ENCODE data around the gene FOXA3. TPM values are rescaled to one million over a fixed set of nuclear protein-coding genes. Genes with fewer than 3 reads are reported as not detected.

The FOXA3 gene
- total and polyA plus RNA-seq, 3 donors from 2014 or later = 1.5 to 1.7 (median 1.7) TPM

- peak overlapping the region; percentile 67 to 82 for H3K4me3 ChIP-seq
- no peaks in the 10 kb centered on the region for H3K9me3 ChIP-seq
- peaks cover 14% of the 10 kb centered on the region for H3K4me1 ChIP-seq
- 38 to 55% methylated on average over 14 to 18 of the region's 22 CpGs for WGBS, 2 donors
- H3K27me3 ChIP-seq = no peaks in the 10 kb centered on the region
- no peak overlapping the region for H3K27ac ChIP-seq
- TF ChIP-seq, protein P1, sequence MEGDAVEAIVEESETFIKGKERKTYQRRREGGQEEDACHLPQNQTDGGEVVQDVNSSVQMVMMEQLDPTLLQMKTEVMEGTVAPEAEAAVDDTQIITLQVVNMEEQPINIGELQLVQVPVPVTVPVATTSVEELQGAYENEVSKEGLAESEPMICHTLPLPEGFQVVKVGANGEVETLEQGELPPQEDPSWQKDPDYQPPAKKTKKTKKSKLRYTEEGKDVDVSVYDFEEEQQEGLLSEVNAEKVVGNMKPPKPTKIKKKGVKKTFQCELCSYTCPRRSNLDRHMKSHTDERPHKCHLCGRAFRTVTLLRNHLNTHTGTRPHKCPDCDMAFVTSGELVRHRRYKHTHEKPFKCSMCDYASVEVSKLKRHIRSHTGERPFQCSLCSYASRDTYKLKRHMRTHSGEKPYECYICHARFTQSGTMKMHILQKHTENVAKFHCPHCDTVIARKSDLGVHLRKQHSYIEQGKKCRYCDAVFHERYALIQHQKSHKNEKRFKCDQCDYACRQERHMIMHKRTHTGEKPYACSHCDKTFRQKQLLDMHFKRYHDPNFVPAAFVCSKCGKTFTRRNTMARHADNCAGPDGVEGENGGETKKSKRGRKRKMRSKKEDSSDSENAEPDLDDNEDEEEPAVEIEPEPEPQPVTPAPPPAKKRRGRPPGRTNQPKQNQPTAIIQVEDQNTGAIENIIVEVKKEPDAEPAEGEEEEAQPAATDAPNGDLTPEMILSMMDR (IDR thresholded peaks at IDR 0.05) = no peak
- TF ChIP-seq POLR2A (IDR thresholded peaks at IDR 0.05) = no peak
- intact Hi-C loops (cut with DNase I; ENCODE audit: low total_unique reads) = no loop called here
- no peaks in the 10 kb centered on the region for H3K36me3 ChIP-seq (ENCODE audit: low read depth, missing control alignments)
- DNase-seq = no peak
Observed at GRCh38 chr19:45900738-45901431, 36.8 kb downstream of the FOXA3 start.

DNA sequence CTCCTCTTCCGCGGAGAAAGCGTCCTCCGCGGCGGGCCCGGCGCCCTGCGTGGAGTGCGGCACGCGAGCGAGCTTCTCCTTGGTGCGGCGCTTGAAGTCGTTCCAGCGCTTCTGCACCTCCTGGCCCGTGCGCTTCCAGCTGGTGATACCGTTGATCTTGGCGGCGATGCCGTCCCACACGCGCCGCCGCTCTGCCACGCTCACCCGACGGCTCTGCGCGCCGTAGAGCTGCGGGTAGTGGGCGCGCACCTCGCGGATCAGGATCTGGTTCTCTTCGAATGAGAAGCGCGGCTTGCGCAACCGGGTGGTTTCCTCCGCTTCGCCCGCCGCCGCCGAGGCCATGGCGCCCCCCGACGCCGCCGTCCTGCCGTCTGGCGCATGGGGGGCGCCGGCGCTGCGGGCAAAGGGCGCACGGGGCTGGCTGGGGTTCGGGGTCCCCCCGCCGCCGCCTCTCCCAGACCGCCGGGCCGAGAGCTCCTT lies 37.3 kb downstream of the FOXA3 start:
- DNase-seq = no peak
- intact Hi-C loops (cut with DNase I; ENCODE audit: low total_unique reads) = no loop called here
- no peak overlapping the region for H3K27ac ChIP-seq

DNA sequence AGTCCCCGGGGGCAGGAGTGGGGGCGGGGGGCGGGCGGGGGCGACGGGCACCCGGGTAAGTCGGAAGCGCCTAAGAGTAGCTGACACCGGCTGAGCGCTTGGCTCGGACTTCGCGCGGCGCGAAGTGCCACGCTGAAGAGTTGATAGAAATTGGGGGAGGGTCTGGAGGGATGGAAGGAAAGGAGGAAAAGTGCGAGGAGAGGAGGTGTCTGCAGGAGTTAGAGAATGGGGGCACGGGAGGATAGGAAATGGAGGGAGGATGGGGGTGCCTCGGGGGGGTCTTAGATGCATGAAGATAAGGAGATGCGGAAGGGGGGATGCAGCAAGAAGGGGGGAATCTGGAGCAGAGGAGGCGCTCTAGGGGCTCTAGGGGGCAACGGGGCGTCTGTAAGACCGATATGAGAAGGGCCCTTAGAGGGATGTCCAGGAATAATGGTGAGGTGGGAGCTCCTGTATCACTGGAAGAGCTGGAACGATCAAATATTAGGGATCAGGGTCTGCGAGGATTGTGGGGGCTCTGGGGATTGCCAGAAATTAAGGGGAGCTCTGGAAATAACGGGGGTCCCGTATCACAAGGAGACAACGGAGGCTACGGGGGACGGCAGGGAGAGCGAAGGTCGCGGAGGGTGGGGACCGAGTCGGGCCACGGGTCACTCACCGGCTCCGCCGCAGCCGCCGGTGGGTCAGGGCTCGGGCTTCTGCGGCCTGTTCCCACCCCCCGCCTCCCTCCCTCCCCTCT lies 38.0 kb downstream of the FOXA3 start, which contains the start of gene MYPOP:
MYPOP (minus strand) TSS at position 702 of the 739 bp plus-strand sequence. CDS start 840 bp downstream, outside the sequence.
- H3K27ac ChIP-seq = peak within 1 kb of the TSS; percentile 24 to 82
- no peaks in the 10 kb centered on the region for H3K36me3 ChIP-seq (ENCODE audit: low read depth, missing control alignments)
- peak within 1 kb of the TSS; percentile 67 to 82 for H3K4me3 ChIP-seq
- no peaks in the 10 kb centered on the region for H3K27me3 ChIP-seq
- WGBS, 2 donors = 1% methylated on average over 36 to 46 of the region's 47 CpGs
- DNase-seq = no peak
- no peaks in the 10 kb centered on the region for H3K9me3 ChIP-seq
- peaks cover 14% of the 10 kb centered on the region for H3K4me1 ChIP-seq
- TF ChIP-seq POLR2A (IDR thresholded peaks at IDR 0.05) = no peak
- TF ChIP-seq, protein P1 (IDR thresholded peaks at IDR 0.05) = no peak
- intact Hi-C loops (cut with DNase I; ENCODE audit: low total_unique reads) = no loop called here

More for the DNA sequence above, 37.3 kb downstream of the FOXA3 start:
- peak overlapping the region; percentile 67 to 82 for H3K4me3 ChIP-seq
- no peaks in the 10 kb centered on the region for H3K27me3 ChIP-seq
- H3K36me3 ChIP-seq (ENCODE audit: low read depth, missing control alignments) = no peaks in the 10 kb centered on the region
- TF ChIP-seq POLR2A (IDR thresholded peaks at IDR 0.05) = no peak
- TF ChIP-seq, protein P1 (IDR thresholded peaks at IDR 0.05) = no peak
- peaks cover 14% of the 10 kb centered on the region for H3K4me1 ChIP-seq
- H3K9me3 ChIP-seq = no peaks in the 10 kb centered on the region
- 5% methylated on average over 52 of the region's 69 CpGs; no CpG with 5 or more reads in 1 of the 2 donors for WGBS, 2 donors

DNA sequence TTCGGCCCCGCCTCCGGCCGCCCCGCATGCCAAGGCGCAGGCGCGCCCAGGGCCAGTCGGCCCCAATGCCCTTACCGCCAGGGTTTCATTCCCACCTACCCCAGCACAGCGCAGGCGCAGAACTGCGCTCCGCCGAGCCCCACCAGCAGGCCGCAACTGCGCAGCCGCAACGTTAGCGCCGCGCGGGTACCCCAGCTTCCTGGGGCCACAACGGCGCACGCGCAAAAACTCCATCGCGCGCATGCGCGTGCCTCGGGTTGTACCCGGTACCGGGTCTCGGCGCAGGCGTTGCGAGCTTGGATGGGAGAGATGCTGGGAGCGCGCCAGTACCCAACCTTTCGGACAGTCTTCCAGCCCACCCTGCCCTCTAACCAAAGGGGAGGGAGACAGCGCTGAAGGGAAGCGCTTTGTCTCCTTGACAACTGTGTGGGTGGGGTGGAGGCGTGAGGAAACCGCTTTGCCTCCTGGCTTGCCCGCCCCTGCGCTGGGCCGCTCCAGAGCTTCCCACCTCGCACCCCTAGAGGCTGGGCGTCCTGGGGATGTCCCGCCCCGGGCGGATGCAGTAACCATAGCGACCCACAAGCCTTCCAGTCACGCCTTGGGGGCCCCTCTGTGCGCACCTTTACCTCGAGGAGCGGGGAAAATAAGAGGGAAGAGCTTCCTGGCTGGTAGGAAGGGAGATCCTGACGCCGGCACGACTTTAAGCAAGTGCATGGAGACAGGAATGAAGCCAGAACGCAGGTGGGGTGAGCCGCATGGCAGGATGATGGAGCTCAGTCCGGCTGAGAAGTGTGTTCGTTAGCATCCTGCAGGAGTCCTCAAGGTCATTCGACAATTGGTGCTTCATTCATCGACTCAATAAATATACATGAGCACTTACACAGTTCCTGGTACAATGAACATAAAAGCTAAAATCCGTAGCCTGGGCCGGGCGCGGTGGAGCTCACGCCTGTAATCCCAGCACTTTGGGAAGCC lies 38.8 kb downstream of the FOXA3 start:
- TF ChIP-seq POLR2A (IDR thresholded peaks at IDR 0.05) = no peak
- TF ChIP-seq, protein P1 (IDR thresholded peaks at IDR 0.05) = no peak
- WGBS, 2 donors = 2 to 5% methylated on average over 26 to 65 of the region's 73 CpGs
- intact Hi-C loops (cut with DNase I; ENCODE audit: low total_unique reads) = no loop called here

More for the DNA sequence above, 38.8 kb downstream of the FOXA3 start:
- Histone ChIP-seq H3K9me3 (no peaks in the 10 kb centered on the region), H3K36me3 (ENCODE audit: low read depth, missing control alignments) (no peaks in the 10 kb centered on the region), H3K27ac (peak overlapping the region; percentile 23 to 82), H3K4me3 (peak overlapping the region; percentile 67 to 82), H3K27me3 (no peaks in the 10 kb centered on the region), H3K4me1 (peaks cover 14% of the 10 kb centered on the region)
- peak; percentile 96 for DNase-seq

All from testis (tissue), 3 donors.